ENCODE data around the gene LHX1. TPM values are rescaled to one million over a fixed set of nuclear protein-coding genes. Genes with fewer than 3 reads are reported as not detected.
A peak's percentile ranks its signal among the peaks of the same experiment; 100 is the strongest.

Gene LHX1
- total and polyA plus RNA-seq, 9 of the 15 experiments (the other 6 are each of a cell fraction or from before 2014, with no cell fraction given): 0.05 to 0.64 (median 0.07) TPM; not detected in 6

GRCh38 chr17:36948717-36949460 lies 11.6 kb downstream of the LHX1 start, which contains the start of gene AATF (continued):
- TF ChIP-seq TAF1 (IDR thresholded peaks at IDR 0.05; ENCODE audit: control insufficient read depth, extremely low read depth, insufficient read depth, low read length, severe bottlenecking) (peak; percentile 84), ZBTB7A (IDR thresholded peaks at IDR 0.05; ENCODE audit: borderline replicate concordance, control insufficient read depth, low read depth, low read length) (peak; percentile 85; the same call in 1 of the 2 replicates), CREB3L1 (IDR thresholded peaks at IDR 0.05; ENCODE audit: borderline replicate concordance, low read depth) (peak; percentile 51; the same call in 1 of the 2 replicates), HMGN3 (IDR thresholded peaks at IDR 0.05; ENCODE audit: borderline replicate concordance, extremely low read depth, insufficient read length, low read depth, low read length) (peak; percentile 31), NR2F6 (CRISPR knock-in tag; IDR thresholded peaks at IDR 0.05) (no peak), FOXK1 (CRISPR knock-in tag; IDR thresholded peaks at IDR 0.05; ENCODE audit: borderline replicate concordance) (no peak), ZNF398 (CRISPR knock-in tag; IDR thresholded peaks at IDR 0.05) (no peak), PCBP1 (IDR thresholded peaks at IDR 0.05; ENCODE audit: low read depth, low read length, poor library complexity, severe bottlenecking) (peak; percentile 96), CBFA2T2 (conservative IDR thresholded peaks at IDR 0.05) (peak; percentile 74), SMAD3 (CRISPR knock-in tag; conservative IDR thresholded peaks at IDR 0.05) (no peak), RNF2 (IDR thresholded peaks at IDR 0.05) (peak; percentile 93), ZBTB34 (CRISPR knock-in tag; IDR thresholded peaks at IDR 0.05) (no peak), CREM (IDR thresholded peaks at IDR 0.05; ENCODE audit: low read depth) (peak; percentile 94), PRDM10 (IDR thresholded peaks at IDR 0.05; ENCODE audit: partially characterized antibody) (peak; percentile 4)
- TF ChIP-seq, protein P1, sequence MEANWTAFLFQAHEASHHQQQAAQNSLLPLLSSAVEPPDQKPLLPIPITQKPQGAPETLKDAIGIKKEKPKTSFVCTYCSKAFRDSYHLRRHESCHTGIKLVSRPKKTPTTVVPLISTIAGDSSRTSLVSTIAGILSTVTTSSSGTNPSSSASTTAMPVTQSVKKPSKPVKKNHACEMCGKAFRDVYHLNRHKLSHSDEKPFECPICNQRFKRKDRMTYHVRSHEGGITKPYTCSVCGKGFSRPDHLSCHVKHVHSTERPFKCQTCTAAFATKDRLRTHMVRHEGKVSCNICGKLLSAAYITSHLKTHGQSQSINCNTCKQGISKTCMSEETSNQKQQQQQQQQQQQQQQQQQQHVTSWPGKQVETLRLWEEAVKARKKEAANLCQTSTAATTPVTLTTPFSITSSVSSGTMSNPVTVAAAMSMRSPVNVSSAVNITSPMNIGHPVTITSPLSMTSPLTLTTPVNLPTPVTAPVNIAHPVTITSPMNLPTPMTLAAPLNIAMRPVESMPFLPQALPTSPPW (CRISPR knock-in tag; IDR thresholded peaks at IDR 0.05): peak; percentile 69
